ENCODE measurements around the gene DPP6. TPM values are rescaled to one million over a fixed set of nuclear protein-coding genes. Genes with fewer than 3 reads are reported as not detected.

The DPP6 gene
- total RNA-seq, 1 donor from 2014 or later = 0.48 TPM

DNA sequence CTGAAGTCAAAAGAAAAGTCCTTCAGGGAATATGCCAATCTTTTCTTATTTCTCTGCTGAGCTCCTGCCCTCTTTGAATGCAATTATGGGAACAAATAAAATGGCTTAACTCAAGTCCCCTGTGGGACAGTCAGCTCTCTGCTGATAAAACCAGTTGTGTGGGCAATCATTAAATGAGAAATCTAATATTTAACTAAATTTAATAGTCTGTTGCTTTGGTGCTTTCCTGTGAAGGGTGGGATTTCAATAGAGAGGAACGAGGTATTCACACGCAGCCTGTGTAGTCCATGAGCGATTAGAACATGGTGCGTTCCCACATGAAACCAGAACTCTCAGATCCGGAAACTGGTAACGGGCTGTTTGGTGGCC, 812.3 kb downstream of the DPP6 start:
- Mint-ChIP-seq H3K27ac (ENCODE audit: unreplicated experiment) (no peak overlapping the region), H3K36me3 (ENCODE audit: low read depth, unreplicated experiment) (no peaks in the 10 kb centered on the region), H3K4me1 (ENCODE audit: low read depth, unreplicated experiment) (no peaks in the 10 kb centered on the region), H3K27me3 (ENCODE audit: low read depth, unreplicated experiment) (peaks cover 60% of the 10 kb centered on the region), H3K4me3 (ENCODE audit: unreplicated experiment) (no peak overlapping the region), H3K9me3 (ENCODE audit: unreplicated experiment) (no peaks in the 10 kb centered on the region)
- DNase-seq (ENCODE audit: low read depth) (no peak), FAIRE-seq (no peak)
- H4K20me1 ChIP-seq (ENCODE audit: insufficient read depth, low read length) = no peaks in the 10 kb centered on the region
- H3K4me2 ChIP-seq (ENCODE audit: low read length) = no peak overlapping the region
- no peak overlapping the region for H3K9ac ChIP-seq (ENCODE audit: low read length)
- no peaks in the 10 kb centered on the region for H3K36me3 ChIP-seq (ENCODE audit: insufficient read depth, low read length)
- H3K79me2 ChIP-seq (ENCODE audit: insufficient read depth, low read length) = no peaks in the 10 kb centered on the region
- H3K9me3 ChIP-seq (ENCODE audit: insufficient read depth, low read depth, low read length) = no peaks in the 10 kb centered on the region
- H3K27ac ChIP-seq (ENCODE audit: low read depth, low read length) = no peak overlapping the region
- H2AFZ ChIP-seq (ENCODE audit: low read depth, low read length) = no peak overlapping the region
- no peaks in the 10 kb centered on the region for H3K27me3 ChIP-seq (ENCODE audit: insufficient read depth, low read length)
- no peaks in the 10 kb centered on the region for H3K4me1 ChIP-seq (ENCODE audit: insufficient read depth, low read length)
- no peak for TF ChIP-seq EZH2 (IDR thresholded peaks at IDR 0.05; ENCODE audit: insufficient read depth, low read length)
- TF ChIP-seq, protein P1, sequence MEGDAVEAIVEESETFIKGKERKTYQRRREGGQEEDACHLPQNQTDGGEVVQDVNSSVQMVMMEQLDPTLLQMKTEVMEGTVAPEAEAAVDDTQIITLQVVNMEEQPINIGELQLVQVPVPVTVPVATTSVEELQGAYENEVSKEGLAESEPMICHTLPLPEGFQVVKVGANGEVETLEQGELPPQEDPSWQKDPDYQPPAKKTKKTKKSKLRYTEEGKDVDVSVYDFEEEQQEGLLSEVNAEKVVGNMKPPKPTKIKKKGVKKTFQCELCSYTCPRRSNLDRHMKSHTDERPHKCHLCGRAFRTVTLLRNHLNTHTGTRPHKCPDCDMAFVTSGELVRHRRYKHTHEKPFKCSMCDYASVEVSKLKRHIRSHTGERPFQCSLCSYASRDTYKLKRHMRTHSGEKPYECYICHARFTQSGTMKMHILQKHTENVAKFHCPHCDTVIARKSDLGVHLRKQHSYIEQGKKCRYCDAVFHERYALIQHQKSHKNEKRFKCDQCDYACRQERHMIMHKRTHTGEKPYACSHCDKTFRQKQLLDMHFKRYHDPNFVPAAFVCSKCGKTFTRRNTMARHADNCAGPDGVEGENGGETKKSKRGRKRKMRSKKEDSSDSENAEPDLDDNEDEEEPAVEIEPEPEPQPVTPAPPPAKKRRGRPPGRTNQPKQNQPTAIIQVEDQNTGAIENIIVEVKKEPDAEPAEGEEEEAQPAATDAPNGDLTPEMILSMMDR (IDR thresholded peaks at IDR 0.05; ENCODE audit: insufficient read depth, low read depth, low read length) = no peak
- H3K4me3 ChIP-seq (ENCODE audit: insufficient read depth, low read depth, low read length) = no peak overlapping the region

DNA sequence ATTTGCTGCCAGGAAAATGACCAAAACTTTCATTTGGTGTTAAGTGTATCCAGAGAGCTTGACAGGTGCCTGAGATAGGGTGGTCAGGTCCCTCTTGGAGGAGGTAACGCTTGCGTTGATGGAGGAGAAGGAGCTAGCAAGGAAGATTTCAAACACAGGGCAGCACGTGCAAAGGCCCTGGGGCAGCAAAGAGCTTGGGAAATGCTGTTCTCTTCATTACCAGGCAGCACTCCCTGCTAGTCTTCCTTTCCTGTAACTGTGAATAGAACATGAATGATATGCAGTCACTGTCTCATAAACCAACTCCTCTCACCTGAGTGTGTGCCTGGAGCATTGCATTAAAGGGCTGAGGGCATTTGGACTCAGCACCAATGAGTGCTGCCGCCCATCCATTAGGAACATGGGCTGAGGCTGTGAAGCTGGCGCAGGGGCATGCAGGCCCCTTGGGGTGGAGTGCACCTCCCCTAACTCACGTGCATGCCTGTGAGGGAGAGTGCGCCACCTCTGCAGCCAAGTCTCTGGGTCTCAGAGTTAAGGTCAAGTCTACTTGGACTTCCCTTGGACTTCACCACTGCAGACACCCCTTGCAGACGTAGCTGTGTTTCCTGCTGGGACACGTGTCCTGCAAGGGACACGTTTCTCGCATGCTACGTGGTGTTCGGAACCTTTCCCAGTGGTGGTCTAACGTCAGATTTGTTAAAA, 813.9 kb downstream of the DPP6 start:
- no peaks in the 10 kb centered on the region for H3K9me3 ChIP-seq (ENCODE audit: insufficient read depth, low read depth, low read length)
- no peak overlapping the region for H3K4me2 ChIP-seq (ENCODE audit: low read length)
- no peak overlapping the region for H3K4me3 ChIP-seq (ENCODE audit: insufficient read depth, low read depth, low read length)
- DNase-seq (ENCODE audit: low read depth) = no peak
- no peak for TF ChIP-seq EZH2 (IDR thresholded peaks at IDR 0.05; ENCODE audit: insufficient read depth, low read length)
- TF ChIP-seq, protein P1 (IDR thresholded peaks at IDR 0.05; ENCODE audit: insufficient read depth, low read depth, low read length) = no peak
- no peak overlapping the region for H3K9ac ChIP-seq (ENCODE audit: low read length)
- no peaks in the 10 kb centered on the region for H3K79me2 ChIP-seq (ENCODE audit: insufficient read depth, low read length)
- no peaks in the 10 kb centered on the region for H3K36me3 ChIP-seq (ENCODE audit: insufficient read depth, low read length)
- Mint-ChIP-seq H3K27ac (ENCODE audit: unreplicated experiment) (no peak overlapping the region), H3K4me3 (ENCODE audit: unreplicated experiment) (no peak overlapping the region), H3K9me3 (ENCODE audit: unreplicated experiment) (no peaks in the 10 kb centered on the region), H3K27me3 (ENCODE audit: low read depth, unreplicated experiment) (peaks cover 53% of the 10 kb centered on the region), H3K36me3 (ENCODE audit: low read depth, unreplicated experiment) (no peaks in the 10 kb centered on the region), H3K4me1 (ENCODE audit: low read depth, unreplicated experiment) (no peaks in the 10 kb centered on the region)
- H4K20me1 ChIP-seq (ENCODE audit: insufficient read depth, low read length) = no peaks in the 10 kb centered on the region
- FAIRE-seq = no peak
- H3K27me3 ChIP-seq (ENCODE audit: insufficient read depth, low read length) = no peaks in the 10 kb centered on the region
- H3K4me1 ChIP-seq (ENCODE audit: insufficient read depth, low read length) = no peaks in the 10 kb centered on the region
- H3K27ac ChIP-seq (ENCODE audit: low read depth, low read length) = no peak overlapping the region
- H2AFZ ChIP-seq (ENCODE audit: low read depth, low read length) = no peak overlapping the region

DNA sequence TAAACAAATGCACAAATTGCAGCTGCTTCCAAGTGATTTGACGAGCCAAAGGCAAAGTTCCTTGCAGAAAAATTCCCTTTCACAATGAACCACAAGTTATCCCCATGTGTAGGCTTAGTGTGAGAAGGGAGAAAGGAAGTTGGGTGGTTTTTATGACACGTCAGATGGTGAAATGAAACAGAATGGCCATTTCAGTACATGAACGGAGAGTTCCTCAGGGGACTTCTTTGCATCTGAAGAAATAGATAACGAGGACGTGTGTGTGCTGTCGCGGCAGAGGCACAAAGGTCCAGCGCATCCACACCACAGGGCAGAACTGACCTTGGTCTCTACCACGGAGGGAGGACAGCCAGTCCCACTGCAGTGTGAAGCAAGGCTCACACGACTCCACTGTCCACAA, 814.9 kb downstream of the DPP6 start:
- no peaks in the 10 kb centered on the region for H3K79me2 ChIP-seq (ENCODE audit: insufficient read depth, low read length)
- H2AFZ ChIP-seq (ENCODE audit: low read depth, low read length) = no peak overlapping the region
- Mint-ChIP-seq H3K4me1 (ENCODE audit: low read depth, unreplicated experiment) (no peaks in the 10 kb centered on the region), H3K27ac (ENCODE audit: unreplicated experiment) (no peak overlapping the region), H3K36me3 (ENCODE audit: low read depth, unreplicated experiment) (no peaks in the 10 kb centered on the region), H3K27me3 (ENCODE audit: low read depth, unreplicated experiment) (peaks cover 54% of the 10 kb centered on the region), H3K9me3 (ENCODE audit: unreplicated experiment) (no peaks in the 10 kb centered on the region), H3K4me3 (ENCODE audit: unreplicated experiment) (no peak overlapping the region)
- no peak for DNase-seq (ENCODE audit: low read depth)
- no peak overlapping the region for H3K4me2 ChIP-seq (ENCODE audit: low read length)
- no peak for TF ChIP-seq EZH2 (IDR thresholded peaks at IDR 0.05; ENCODE audit: insufficient read depth, low read length)
- TF ChIP-seq, protein P1 (IDR thresholded peaks at IDR 0.05; ENCODE audit: insufficient read depth, low read depth, low read length) = no peak
- no peaks in the 10 kb centered on the region for H3K4me1 ChIP-seq (ENCODE audit: insufficient read depth, low read length)
- no peaks in the 10 kb centered on the region for H3K9me3 ChIP-seq (ENCODE audit: insufficient read depth, low read depth, low read length)
- FAIRE-seq = no peak
- H3K27ac ChIP-seq (ENCODE audit: low read depth, low read length) = no peak overlapping the region
- H4K20me1 ChIP-seq (ENCODE audit: insufficient read depth, low read length) = no peaks in the 10 kb centered on the region
- no peaks in the 10 kb centered on the region for H3K36me3 ChIP-seq (ENCODE audit: insufficient read depth, low read length)
- no peaks in the 10 kb centered on the region for H3K27me3 ChIP-seq (ENCODE audit: insufficient read depth, low read length)
- H3K9ac ChIP-seq (ENCODE audit: low read length) = no peak overlapping the region
- H3K4me3 ChIP-seq (ENCODE audit: insufficient read depth, low read depth, low read length) = no peak overlapping the region
